ENCODE measurements around the gene HNF1B.

The HNF1B gene

GRCh38 chr17:37762666-37763065 is 17.8 kb upstream of the HNF1B start:
- no peak for TF ChIP-seq CTCF (IDR thresholded peaks at IDR 0.05; ENCODE audit: borderline replicate concordance, control extremely low read depth, extremely low read depth, insufficient read depth, missing control alignments)
- DNase-seq (ENCODE audit: low spot score): no peak
- in situ Hi-C loops (cut with MboI; ENCODE audit: low sequenced_read_pairs, unreplicated experiment): no loop called here

GRCh38 chr17:37761961-37762360 is 17.1 kb upstream of the HNF1B start:
- TF ChIP-seq CTCF (IDR thresholded peaks at IDR 0.05; ENCODE audit: borderline replicate concordance, control extremely low read depth, extremely low read depth, insufficient read depth, missing control alignments): no peak
- in situ Hi-C loops (cut with MboI; ENCODE audit: low sequenced_read_pairs, unreplicated experiment): no loop called here
- no peak for DNase-seq (ENCODE audit: low spot score)

GRCh38 chr17:37761059-37761458 is 16.2 kb upstream of the HNF1B start:
- no peak for TF ChIP-seq CTCF (IDR thresholded peaks at IDR 0.05; ENCODE audit: borderline replicate concordance, control extremely low read depth, extremely low read depth, insufficient read depth, missing control alignments)
- DNase-seq (ENCODE audit: low spot score): no peak
- in situ Hi-C loops (cut with MboI; ENCODE audit: low sequenced_read_pairs, unreplicated experiment): no loop called here

GRCh38 chr17:37759014-37759637 is 14.3 kb upstream of the HNF1B start:
- in situ Hi-C loops (cut with MboI; ENCODE audit: low sequenced_read_pairs, unreplicated experiment): no loop called here
- no peak for TF ChIP-seq CTCF (IDR thresholded peaks at IDR 0.05; ENCODE audit: borderline replicate concordance, control extremely low read depth, extremely low read depth, insufficient read depth, missing control alignments)
- DNase-seq (ENCODE audit: low spot score): no peak

- no peak for DNase-seq (ENCODE audit: low spot score)
- TF ChIP-seq CTCF (IDR thresholded peaks at IDR 0.05; ENCODE audit: borderline replicate concordance, control extremely low read depth, extremely low read depth, insufficient read depth, missing control alignments): no peak
- in situ Hi-C loops (cut with MboI; ENCODE audit: low sequenced_read_pairs, unreplicated experiment): no loop called here
Observed at GRCh38 chr17:37756051-37756450, 11.2 kb upstream of the HNF1B start.

- in situ Hi-C loops (cut with MboI; ENCODE audit: low sequenced_read_pairs, unreplicated experiment): no loop called here
- DNase-seq (ENCODE audit: low spot score): no peak
- TF ChIP-seq CTCF (IDR thresholded peaks at IDR 0.05; ENCODE audit: borderline replicate concordance, control extremely low read depth, extremely low read depth, insufficient read depth, missing control alignments): no peak
Observed at GRCh38 chr17:37755455-37755854, 10.6 kb upstream of the HNF1B start.
